GM21717 (cell line): Measurements from ENCODE around the gene JDP2.

Experiments used
- ATAC-seq: cut with Tn5 transposase; IDR thresholded peaks from one replicate; pipeline ENCODE4 v1.9.1; 2021; ENCODE audit warnings: mild to moderate bottlenecking, moderate library complexity; ENCODE audit not compliant: unreplicated experiment

The JDP2 gene

GRCh38 chr14:75510547-75510946 lies 82.7 kb downstream of the JDP2 start:
- no peak for ATAC-seq

- ATAC-seq = no peak
Observed at GRCh38 chr14:75511201-75511600, 83.4 kb downstream of the JDP2 start.

DNA sequence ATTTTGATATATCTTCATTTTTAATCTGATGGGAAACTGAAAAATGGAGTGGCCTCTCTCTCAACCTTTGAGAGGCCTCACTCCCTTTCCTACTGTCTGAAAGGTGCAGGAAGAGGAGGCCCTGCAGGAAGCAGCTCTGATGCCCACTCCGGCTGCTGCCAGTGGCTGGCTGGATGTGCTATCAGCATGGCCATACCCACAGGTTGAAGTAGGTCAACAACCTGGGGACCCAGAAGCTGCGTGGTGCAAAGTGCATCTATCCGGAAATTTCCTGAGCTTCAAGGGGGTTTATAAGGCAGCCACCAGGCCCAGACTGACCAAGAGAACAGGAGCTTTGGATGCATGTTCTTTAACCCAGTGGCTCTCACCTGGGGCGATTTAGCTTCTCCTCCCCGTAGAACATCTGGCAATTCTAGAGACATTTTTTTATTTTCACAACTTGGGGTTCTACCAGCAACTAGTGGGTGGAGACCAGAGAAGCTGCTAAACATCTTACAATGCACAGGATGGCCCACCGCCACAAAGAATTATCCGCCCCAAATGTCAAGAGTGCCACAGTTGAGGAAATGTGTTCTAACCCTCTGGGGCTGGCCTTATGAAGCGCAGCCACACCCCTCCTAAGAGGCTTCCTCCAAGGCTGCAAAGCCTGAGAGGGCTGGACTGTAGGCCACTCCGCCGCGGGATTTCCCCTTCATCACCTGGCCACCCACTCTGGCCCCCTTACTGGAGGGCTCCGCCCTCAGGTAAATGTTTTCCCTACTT lies 86.3 kb downstream of the JDP2 start:
- ATAC-seq = peak; percentile 37

GRCh38 chr14:75514673-75515628 lies 87.1 kb downstream of the JDP2 start:
- ATAC-seq = peak; percentile 59

GRCh38 chr14:75515629-75515996 lies 87.8 kb downstream of the JDP2 start:
- ATAC-seq = peak; percentile 31

DNA sequence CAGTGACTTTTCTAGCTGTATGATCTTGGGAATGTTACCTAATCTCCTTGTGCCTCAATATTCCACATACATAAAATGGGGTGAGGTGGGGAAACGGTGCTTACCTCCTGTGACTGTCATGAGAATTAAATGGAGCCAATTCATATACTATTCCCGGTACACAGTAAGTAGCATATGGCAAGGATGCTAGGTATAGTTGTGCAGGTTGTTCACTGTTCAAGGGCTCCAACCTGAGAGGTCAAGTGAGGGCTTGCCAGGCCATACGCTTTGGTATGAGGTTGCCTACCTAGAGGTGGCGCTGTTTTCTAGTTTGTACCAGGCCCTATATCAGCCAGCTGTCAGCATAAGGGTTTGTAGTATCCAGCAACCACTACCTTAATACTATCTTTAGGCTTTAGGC lies 90.8 kb downstream of the JDP2 start:
- no peak for ATAC-seq

- ATAC-seq = no peak
Observed at GRCh38 chr14:75519394-75519793, 91.6 kb downstream of the JDP2 start.

DNA sequence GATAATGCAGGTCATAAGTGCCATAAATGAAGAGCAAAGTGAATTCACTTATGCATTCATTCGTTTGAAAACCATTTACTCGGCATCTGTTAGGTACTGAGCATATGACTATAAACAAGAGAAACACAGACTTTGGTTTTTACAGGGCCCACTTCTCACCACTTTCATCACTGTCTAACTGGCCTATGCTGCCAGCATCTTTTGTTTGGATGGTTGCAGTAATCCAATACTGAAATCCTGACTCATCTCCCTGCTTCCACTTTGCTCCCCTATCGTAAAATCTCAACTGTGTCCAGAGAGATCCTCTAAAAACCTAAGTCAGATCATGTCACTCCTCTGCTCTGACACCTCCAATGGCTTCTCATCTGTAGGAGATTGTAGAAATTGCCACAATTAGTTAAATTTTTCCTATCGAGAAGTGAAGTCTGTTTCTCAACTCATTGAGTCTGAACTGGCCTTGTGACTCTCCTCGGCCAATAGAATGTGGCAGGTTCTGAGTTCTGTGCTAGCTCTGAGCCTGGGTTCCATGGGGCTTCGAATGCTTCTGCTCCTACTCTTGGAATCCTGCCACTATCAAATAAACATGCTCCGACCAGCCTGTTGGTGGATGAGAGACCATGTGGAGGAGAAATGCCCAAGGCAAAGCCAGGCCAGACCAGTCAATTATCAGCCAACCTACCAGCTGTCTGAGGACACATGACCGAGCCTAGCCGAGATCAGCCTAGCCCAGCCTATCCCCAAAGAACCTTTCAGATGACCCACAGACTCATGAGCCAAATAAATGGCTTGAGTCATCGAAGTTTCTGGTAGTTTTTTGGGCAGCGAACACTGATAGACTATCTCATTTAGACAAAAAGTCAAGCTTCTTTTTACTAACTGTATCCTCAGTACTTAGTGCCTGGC lies 92.3 kb downstream of the JDP2 start:
- no peak for ATAC-seq

DNA sequence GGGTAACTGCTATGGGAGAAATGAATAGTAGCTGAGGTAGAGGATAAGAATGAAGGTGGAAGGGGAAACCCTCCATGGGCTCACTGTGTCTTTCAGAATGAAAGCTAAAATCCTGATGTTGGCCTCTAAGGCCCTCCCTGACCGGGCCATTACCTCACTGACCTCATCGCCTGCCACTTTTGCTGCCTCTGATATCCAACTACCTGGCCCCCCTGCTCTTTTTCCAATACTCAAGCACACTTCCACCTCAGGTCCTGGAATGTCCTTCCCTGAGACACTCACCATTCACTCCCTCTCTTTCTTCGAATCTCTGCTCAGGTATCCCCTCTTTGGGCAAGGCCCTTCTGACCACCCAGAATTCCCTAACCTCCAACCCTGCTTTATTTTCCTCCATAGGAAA lies 93.0 kb downstream of the JDP2 start:
- ATAC-seq = no peak

GRCh38 chr14:75521415-75522199 lies 93.8 kb downstream of the JDP2 start:
- no peak for ATAC-seq

- ATAC-seq = no peak
Observed at GRCh38 chr14:75522224-75522982, 94.6 kb downstream of the JDP2 start, which contains the start of gene BATF. TSS of gene BATF (plus strand) at chr14:75522469. CDS start at chr14:75522683, 214 bp downstream.

DNA sequence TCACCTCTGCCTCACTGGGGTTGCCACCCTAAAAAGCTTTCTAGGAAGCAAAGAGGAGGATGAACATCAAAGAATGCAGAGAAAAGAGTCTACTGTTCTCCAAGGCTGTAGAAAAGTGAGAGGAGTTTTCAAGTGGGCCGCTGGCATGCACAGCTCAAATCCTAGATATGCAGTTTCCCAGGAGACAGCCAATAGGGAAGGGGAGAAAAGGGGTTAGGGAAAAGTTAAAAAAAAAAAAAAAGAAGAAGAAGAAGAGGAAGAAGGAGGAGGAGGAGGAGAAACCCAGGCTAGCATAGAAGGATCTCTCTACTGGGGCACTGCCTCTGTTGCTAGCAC lies 95.1 kb downstream of the JDP2 start:
- no peak for ATAC-seq
